ENCODE results near the gene EVA1C.

- no peak for TF ChIP-seq YY1 (IDR thresholded peaks at IDR 0.05; ENCODE audit: insufficient read depth, insufficient read length)
- TF ChIP-seq ZNF274 (IDR thresholded peaks at IDR 0.05; ENCODE audit: low read depth, low read length): no peak
These were observed 48.1 kb upstream of the EVA1C start for GRCh38 chr21:32364387-32364786.
